Activated CD8-positive, alpha-beta memory T cell treated with anti-CD3 and anti-CD28 coated beads, Interleukin-2, amount 50 U/mL, for 1 hour (primary cell): ENCODE results near the gene TTLL10.

Source experiments
- DNase-seq: peaks from one replicate; pipeline ENCODE4 v3.0.0-alpha.2; 2020; ENCODE audit errors: extremely low read depth

The TTLL10 gene

DNA sequence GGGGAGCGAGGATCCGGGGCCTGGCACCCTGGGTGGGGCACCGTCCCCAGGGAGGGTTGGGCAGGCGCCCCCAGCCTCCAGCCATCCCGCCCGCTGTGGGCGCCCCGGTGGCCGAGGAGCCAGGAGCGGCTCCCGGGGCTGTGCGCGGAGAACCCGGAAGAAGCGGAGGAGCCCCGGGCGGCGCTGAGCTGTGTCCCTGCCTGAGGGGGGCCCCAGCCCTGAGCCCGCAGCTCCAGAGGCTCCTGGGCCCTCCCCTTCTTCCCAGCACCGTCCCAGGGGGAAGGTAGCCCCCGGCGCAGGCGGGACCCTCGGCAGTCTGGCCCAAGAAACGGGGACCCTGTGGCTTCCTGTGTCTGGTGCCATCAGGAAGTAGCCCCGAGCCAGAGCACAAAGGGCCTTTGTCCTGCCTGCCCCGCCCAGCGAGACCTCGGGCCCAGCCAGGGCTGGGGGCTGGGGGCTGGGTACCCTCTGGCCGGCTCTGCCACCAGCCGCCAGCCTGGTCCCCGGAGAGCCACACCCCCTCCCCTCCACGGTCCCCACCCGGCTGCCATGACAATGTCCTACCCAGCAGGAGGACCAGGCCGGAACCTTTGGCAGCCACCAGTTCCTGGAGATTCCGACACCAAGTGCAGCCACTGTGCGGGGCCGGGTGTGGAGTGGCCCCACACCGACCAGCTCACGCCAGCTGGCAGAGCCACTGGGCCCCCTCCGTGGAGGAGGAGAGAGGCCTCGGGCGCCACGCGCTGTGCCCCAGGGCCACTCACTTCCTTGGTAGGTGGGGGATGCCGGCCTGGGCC lies 15.6 kb upstream of the TTLL10 start:
- no peak for DNase-seq

DNA sequence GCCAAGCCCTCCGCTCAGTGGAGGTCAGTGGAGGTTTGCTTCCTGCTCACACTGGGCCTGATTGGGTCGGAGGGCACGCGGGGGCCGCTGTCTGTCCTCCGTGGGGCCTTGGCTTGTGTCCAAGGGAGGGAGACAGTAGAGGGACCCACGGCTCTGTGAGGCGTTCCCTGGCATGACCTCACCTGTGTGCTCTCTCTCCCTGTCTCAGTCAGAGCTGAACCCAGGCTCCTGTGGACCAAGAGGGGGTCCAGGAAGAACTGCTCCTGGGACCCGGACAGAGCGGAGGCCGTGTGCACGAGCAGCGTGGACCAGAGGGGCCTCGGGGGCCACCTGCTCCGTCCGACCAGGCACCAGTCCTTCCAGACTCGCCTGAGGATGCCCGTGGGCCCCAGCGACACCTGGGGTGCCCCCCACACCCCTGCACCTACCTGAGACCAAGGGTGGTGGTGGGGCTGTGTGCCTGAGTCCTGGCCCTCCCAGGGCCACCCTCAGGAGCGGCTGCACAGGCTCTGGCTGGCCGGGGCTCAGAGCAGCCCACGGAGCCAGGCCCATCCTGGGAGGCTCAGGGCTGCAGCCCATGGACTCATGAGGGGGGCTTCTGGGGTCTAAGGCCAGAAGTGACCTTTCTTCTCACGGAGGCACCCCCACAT lies 13.3 kb upstream of the TTLL10 start:
- DNase-seq: no peak

DNA sequence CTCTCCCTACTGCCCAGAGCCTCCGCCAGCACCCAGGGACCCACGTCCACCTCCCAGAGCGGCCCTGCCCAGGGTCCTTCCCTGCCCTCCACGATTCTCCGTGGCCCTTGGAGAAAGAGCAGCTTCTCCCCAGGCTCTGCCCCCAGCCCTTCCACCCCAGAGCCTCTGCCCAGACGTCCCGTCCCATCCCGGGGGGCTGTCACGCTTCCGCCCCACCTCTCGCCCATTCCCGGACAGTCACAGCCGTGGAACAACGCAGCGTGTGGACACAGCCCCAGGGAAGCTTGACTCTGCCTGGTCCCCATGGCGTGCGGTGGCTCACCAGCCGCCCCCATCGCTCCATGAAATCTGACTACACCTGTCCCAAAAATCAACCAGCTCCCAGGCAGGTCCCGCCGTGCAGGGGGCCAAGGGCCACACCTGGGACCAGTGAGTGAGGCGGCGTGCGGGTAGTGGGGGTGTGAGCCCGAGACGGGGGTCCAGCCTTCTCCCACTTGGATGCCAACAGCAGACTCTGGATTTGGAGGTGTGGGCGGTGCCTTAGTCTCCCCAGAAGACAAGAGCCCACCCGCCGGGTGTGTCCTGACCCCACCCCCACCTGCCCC lies 12.5 kb upstream of the TTLL10 start:
- no peak for DNase-seq

DNA sequence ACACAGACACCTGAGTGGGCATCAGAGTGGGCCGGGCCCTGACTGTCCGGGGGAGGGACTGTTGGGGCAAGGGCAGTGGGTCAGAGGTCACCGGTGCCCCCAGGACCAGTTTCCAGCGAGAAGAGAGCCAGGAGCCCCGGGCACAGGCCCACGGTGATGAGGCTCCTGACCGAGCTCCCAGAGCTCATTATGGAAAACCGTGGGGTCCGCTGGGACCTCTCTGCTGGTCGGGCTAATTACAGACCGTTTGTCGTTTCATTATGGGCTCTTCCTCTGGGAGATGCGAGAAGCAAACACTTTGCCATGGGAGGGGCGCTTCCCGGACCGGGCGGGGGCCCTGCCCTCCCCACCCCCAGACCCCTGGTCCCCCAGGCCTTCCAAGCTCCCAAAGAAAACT lies 12.0 kb upstream of the TTLL10 start:
- DNase-seq: no peak

DNA sequence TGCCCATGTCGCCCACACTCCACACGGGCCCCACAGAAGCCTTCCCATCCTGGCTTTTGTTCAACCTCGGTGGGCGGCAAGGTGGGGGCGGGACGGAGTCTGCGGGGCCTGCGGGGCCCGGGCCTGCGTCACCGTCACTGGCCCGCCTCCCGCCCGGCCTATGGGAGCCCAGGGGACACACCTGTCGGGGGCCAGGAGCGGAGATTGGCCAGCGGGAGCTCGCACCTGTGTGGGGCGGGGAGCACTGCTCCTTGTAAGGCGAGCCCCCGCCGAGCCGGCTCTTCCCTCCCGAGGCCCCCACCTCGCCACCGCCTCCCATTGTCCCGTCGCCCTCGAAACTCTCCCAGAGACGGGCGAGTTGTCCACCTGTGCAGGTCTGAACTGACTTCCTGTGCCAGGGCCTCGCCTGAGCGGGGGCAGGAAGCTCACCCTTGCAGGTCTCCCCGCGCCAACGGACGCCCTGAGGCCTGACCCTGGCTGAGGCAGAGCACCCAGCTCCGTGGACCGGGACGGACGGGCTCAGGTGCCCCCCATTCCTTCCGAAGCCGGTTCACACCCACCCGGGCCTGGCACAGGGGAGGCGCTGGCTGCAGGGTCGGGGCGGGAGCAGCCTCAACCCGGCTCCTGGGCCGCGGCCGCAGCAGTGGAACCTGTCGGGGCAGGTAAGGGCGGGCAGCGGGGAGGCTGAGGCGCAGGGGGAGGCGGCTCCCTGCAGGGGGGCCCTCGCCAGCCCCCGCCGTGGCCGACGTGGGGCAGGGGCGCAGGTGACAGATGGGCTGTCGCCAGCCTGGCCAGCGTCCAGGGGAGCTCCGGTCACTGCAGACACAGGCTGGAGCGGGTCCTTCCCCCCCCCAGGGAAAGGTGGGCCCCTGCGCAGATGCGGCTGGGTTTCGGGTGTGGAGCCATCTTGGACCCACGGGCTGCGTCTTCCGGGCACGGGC lies 10.8 kb upstream of the TTLL10 start:
- DNase-seq: no peak

DNA sequence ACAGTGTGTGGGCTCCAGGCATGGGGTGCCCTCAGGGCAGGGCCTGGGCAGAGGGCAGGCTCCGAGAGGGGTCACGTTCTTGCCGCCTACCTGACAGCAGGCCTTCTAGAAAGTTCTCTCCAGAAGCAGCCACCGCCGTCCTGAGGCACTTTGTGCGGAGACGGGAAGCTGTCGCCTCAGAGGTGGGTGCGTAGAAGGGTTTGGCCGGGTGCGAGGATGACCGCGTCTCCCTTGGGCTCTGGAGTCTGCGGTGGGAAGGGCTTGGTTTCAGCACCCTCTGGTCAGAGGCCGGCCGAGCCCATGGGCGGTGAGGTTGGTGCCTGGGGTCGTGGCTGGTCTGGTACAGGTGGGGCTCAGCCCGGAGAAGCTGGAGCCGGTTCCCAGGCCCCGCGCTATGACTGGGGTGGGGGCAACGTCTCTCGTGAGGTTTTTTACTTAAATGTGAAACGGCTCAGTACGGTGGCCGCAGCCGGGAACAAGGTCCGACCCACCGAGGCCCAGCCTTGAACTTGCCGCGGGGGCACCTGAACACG lies 10.1 kb upstream of the TTLL10 start:
- no peak for DNase-seq

DNA sequence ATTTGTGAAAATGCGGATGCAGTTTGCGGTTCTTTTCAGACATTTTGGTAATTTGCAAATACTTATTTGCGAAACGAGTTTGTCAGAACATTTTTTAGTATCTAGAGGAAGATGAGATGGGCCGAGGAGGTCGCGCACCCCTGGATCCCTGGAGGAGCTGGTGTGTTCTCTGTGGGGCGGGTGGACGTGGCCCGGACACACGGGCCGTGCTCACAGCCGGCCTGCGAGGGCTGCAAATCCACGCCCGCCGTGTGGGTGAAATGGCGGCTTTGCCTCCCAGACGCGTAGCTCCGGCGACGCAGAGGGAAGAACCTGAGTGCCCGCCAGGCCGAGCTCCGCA lies 9.3 kb upstream of the TTLL10 start:
- DNase-seq: no peak

DNA sequence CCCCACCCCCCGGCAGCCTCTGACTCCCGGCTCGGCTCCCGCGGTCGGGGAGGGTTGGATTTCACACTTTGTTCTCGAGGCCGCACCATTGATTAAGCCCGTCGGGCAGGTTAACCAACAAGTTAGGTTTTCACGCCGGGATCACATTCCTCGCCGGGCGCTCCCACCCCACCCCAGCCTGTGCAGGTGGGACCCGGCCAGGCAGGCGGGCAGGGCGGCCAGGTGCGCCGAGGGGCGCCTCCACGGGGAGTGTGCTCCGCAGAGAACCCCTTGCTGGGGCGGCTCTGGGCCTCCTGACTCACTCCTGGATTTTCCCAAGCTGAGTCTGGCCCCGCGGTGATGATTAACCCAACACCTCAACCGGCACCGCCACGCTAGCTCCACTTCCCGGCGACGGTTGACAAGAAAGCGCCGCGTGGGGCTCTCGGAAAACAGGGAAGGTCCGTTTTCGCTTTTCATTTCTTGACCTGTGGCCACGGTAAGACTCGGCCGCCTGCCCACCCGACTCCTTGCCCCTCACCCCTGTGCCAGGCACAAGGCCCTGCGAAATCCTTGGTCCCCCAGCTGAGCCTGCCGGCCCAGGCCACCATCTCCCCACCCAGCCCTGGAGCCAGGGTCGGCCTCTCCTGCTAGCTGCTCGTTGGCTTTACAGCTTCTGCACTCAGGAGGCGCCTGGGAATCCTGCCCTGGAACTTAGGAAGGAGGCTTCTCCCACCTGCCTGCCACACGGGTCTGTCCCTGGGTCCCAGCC lies 8.8 kb upstream of the TTLL10 start:
- DNase-seq: no peak

DNA sequence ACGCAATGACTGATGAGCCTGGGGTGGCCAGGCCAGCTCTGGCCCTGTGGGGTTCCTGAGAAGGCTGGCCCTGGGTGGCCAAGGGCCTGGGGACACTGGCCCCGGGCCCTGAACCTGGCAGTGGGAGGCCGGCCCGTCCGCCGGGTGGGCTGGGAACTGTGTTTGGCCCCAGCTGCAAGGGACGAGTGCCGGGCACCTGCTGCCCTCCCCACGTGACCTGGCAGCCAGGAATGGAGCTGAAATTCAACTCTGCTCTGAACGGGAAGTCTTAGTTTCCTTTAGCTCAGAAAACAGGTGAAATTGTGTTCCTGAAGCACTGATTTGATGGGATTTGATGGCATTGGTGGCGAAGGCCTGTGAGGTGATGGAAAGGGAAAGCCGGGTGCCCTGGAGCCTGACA lies 8.2 kb upstream of the TTLL10 start:
- DNase-seq: no peak

DNA sequence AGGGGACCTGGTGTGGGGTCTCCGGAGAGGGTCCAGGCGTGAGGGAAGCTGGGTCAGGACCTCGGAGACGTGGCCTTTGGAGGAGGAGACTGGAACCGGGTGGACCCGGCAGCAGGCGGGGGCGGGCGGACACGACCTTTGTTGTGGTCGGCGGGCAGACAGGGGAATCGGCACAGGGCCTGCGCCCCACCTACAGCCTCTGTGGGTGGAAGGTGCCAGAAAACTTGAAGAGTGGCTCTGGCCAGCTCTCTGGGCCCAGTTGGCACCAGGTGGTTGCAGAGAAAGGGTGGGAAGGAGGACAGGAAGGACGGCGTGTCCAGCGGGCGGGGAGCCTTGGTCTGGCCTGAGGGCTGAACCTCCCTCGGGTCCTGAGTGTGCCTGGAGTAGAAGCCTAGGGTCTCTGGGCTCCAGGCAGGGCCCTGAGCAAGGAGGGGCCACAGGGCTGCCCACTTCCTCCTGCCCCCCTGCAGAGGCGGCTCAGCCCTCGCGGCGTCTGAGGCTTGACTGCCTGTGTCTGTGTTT lies 7.7 kb upstream of the TTLL10 start:
- DNase-seq: no peak

DNA sequence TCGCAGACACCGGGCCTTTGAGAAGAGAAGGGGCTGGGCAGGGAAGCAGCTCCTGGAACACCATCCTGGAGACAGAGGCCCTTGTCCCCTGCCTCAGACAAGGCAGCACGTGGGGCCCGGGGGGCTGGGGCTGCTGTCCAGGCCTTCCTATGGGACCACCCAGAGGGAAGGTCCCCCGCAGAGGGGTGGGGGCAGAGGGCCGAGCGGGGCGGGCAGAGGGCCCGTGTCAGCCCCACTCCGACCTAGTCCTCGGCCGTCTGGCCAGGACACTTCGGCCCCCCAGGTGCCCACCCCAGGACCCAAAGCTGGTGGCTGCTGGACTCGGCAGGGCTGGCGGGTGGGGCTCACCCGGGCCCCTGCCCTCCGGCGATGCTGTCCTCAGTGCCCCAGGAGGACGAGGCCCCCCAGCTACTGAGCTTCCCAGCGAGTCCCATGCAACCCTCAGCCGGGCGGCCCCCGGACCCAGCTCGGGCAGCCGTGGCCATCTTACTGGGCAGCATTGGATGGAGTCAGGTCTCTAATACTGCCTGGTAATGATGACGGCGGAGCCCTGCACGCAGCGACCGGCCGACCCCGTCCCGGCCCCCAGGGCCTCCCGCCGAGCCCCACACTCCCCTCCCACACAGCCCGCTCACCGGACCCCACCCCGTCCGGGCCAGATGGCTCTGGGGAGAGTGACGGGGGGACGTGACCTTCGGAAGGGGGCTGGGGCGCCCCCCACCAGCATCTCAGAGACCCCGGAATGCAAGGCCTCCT lies 6.9 kb upstream of the TTLL10 start:
- no peak for DNase-seq

DNA sequence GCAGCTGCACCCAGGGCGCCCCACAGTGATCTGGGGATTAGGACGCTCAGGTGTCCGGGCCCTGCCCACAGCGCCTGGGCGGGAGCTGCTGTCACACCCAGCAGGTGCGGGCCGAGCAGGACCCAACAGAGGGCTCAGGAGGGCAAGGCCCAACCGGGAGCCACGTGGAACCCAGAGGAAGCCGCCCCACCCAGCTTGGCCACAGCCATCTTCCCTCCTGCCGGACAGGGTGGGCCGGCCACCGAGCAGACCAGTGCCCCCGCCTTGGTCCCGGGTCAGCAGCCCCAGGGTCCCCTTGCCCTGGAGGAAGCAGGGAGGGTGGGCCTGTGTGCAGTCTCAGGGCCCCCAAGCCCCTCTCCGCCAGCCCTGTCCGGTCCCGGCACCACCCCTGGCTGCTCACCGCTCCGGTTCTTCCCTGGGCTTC lies 6.3 kb upstream of the TTLL10 start:
- DNase-seq: no peak

DNA sequence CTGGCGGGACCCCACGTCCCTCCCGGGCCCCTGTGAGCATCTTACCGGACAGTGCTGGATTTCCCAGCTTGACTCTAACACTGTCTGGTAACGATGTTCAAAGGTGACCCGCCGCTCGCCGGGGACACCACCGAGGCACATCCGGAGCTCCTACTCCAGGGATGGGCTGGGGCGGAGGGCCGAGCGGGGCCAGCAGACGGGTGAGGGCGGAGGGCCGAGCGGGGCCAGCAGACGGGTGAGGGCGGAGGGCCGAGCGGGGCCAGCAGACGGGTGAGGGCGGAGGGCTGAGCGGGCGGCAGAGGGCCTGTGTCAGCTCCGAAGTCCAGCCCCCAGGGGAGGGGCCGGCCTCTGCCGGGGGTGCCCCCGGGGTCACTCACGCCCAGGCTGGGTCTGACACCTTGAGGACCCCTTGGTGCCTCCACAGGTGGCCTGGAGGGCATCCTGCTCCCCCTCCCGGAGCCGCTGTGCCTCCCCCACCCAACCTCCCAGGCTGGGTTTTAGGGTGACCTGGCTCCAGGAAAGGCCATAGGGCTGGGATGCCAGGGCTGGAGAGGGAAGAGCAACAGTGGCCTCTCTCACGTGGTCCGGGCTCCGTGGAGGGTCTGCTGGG lies 5.7 kb upstream of the TTLL10 start:
- DNase-seq: no peak

DNA sequence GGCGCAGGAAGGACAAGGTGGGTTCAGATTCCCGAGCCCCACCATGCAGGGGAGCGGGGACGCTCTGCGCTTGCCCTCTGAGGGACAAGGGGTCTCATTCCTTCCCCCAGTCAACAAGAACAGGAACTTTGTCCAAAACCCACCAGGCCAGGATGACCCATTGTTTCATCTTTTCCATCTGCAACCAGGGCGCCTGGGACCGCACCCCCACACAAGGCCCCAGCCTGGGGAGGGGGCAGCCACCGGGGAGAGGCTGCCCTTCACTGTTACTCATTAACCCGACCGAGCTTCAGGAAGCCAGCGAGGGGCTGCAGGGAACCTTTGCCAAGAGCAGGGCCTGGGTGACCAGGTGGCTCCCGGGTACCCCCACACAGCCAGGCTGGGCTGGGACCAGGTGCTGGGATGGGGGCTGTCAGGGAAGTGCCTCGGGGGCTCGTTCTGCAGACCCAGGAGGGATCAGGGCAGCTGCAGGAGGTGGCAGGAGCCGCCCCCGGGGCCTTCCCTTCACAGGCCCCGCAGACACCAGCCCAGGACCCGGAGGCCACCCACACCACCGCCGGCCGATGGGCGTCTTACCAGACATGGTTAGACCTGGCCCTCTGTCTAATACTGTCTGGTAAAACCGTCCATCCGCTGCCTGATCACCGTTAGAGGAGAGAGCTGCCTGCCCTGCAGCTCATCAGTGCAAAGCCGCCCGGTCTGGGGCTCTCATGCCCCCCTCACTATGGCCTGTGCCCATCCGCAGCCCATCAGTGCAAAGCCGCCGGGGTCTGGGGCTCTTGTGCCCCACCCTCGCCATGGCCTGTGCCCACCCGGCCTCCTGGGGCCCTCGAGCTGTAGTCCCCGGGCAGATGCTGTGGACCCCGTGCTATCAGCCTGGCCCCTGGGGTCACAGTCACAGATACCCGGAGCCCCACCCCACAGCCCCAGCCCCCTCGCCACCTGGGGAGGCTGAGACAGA lies 4.9 kb upstream of the TTLL10 start:
- no peak for DNase-seq

DNA sequence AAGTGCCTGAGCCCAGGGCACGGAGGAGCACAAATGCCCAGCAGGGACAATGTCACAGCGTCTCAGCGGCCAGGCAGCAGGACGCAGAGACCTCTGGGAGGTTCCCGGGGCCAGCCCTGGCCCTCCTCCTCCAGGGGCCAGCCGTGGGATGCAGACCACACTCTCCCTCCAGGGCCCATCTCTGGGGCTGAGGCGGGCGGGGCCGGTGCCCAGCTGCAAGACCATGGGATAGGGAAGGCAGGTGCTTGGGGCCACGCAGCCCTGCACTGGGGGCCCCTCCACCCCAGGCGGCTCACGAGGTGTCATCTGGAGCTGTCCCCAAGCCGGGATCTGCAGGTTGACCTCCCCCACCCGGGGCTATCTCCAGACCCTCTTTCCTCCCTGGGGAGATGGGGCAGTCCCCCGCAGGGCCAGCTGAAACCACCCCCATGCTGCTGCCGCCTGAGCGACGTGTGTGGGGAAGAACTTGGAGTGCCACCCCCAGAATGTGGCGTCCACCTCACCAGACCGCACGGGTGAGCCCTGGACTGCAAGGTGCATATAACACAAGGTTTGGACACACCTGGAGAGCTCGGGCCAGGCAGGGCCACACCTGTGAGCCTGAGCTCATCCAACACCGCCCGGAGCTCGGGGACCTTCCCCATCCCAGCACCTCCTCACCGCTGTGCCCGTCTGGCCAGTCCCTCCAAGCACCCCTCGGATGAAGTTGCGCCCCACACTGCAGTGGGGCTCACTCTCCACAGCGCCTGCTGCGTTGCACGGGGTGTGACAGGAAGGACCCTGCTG lies 4.1 kb upstream of the TTLL10 start:
- no peak for DNase-seq

DNA sequence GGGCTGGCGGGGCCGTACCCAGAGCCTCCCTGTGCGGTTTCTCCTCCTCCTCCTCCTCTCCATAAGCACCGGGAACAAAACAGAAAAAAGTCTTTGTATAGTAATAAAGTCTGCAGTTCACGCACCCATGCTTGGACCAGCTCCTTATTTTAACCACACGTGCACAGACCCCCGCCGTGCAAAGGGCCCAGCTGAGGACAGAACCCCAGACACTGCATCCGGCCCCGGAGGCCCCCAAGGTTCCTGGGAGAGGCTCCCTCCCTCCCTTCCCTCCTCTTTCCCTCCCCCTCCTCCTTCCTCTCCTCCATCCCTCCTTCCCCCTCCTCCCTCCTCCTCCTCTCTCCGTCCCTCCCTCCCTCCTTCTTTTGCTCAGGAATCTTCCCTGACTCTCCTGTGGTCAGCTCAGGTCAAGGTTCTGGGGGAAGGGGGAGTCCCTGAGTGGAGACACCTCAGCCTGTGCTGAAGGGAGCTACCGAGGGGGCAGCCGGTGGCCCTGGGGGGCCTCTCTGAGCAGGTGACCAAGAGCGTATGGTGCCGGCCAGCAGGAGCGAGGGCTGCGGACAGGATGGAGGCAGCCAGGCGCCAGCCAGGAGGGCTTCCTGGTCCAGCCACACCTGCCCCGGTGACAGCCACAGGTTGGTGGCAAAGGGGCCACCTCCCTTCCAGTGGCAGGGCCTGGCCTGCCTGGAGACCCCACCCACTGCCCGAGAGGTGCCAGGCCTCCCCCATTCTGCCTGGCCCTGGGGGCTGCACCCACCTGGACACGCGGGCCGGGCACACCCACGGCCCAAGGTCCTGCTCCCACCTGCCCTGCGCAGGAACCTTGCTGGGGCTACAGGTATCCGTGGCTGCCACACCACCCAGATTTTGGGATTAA lies 3.2 kb upstream of the TTLL10 start:
- DNase-seq: no peak

DNA sequence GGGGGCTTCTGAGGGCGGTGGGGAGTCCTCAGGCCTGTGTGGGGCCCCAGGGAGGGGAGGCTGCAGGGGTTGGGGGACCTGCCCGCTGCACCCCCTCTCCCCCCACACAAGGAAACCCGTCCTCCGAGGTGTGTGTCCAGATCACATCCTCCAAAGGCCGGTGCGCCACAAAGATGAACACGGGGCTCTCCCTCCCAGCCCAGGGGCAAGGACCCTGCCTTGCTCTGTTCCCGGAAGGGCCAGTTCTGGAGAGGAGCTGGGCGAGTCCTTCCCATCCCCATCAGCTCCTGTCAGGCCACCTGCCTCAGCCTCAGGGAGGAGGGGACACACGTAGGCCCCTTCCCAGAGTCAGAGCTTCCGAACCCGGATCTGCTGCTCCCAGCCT lies 2.5 kb upstream of the TTLL10 start:
- DNase-seq: no peak
